HL-60 (cell line): ENCODE results near the gene TSHZ2.

Experiments used
- CTCF ChIP-seq: IDR thresholded peaks from one replicate; pipeline ENCODE4 v1.5.1; 2011; ENCODE audit warnings: low read length, control low read depth, inconsistent platforms; ENCODE audit not compliant: insufficient read depth
- GABPA ChIP-seq: IDR thresholded peaks from 2 replicates; pipeline ENCODE4 v1.6.1; 2012; ENCODE audit warnings: low read depth
- REST ChIP-seq: IDR thresholded peaks from 2 replicates; pipeline ENCODE4 v1.6.1; 2012; ENCODE audit warnings: low read depth; ENCODE audit not compliant: insufficient replicate concordance

- TF ChIP-seq CTCF (no peak), REST (no peak), GABPA (no peak)
These were observed 208.8 kb downstream of the TSHZ2 start for GRCh38 chr20:53180928-53181362.
